Stimulated activated CD4-positive, alpha-beta T cell treated with anti-CD3 and anti-CD28 coated beads, Interleukin-4, amount 100 ng/mL, for 24 hours (primary cell): Measurements from ENCODE around the gene VAV2.

Experiments
- DNase-seq: peaks from one replicate; pipeline ENCODE4 v3.0.0-alpha.2; 2020

The VAV2 gene

DNA sequence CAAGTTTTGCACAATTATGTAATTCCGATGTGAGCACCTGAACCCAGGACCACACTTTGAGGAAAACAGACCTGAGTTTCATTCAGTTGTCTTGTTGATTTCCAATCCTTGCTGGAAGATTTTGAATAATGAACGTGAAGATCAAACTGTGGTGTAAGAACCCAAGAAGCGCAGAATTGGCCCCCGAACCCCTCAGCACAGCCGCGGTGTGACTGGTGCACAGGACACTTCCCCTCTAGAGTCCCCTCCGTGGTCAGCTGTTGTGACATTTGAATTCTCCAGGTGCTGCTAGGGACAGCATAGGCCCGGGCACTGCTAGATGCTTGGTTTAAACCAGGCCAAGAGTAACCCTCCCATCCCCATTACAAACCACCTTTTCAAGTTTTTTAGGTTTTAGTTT, 34.9 kb upstream of the VAV2 start:
- no peak for DNase-seq

DNA sequence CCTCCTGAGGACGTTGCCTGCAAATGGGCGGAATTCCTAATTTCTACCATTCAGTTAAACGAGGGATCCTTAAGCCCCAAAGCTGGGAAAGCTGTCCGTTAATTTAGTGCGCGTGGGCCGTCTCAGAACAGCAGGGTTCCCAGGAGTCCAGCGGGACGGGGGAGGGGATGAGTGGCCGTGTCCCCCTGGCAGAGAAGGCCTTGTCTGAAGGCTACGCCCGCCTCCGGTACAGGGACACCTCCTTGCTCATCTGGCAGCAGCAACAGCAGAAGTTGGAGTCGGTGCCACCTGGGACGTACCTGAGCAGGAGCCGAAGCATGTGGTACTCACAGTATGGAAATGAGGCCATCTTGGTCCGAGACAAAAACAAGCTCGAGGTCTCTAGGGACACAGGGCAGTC, 34.5 kb upstream of the VAV2 start:
- no peak for DNase-seq

DNA sequence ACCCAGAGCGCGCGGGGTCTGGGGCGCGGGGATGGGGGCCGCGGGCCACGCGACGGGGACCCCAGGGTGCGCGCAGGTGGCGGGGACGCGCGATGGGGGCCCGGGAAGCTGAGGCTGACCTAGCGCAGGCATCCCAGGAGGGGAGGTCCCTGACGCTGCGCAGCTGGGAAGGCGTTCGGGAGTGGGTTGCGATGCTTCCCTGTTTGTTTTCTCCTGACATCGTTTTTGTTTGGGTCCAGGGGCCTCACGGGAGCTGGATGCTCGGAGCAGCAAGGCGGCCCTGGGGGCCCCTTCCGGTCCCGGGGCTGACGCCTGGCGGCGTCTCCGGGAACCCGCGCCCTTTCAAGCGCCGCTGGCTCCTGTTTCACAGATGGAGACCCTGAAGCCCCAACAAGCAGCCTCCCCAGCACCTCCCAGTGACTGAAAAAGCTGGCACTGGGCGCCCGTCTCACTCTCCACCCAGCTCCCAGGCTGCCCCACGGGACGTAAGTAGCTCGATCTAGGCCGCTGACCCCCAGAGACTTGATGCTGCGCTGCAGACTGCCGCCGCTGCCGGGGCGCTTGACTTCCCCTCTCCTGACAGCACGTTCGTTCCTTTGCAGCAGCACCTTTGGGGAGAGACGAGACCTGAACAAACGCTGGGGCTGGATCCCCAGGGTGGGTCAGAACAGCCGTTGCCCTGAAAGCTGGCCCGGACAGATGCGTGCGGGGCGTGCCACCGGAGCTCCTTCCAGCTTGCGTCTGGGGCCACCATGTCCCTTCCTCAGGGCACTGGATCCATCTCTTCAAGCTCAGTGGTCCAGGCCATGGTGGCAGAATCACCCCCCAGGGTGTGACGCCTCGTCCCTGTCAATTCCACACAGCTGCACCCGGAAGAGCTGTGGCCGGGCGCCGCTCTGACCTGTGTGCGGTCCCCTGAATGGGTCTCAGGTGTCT, 33.8 kb upstream of the VAV2 start:
- peak; percentile 46 for DNase-seq

DNA sequence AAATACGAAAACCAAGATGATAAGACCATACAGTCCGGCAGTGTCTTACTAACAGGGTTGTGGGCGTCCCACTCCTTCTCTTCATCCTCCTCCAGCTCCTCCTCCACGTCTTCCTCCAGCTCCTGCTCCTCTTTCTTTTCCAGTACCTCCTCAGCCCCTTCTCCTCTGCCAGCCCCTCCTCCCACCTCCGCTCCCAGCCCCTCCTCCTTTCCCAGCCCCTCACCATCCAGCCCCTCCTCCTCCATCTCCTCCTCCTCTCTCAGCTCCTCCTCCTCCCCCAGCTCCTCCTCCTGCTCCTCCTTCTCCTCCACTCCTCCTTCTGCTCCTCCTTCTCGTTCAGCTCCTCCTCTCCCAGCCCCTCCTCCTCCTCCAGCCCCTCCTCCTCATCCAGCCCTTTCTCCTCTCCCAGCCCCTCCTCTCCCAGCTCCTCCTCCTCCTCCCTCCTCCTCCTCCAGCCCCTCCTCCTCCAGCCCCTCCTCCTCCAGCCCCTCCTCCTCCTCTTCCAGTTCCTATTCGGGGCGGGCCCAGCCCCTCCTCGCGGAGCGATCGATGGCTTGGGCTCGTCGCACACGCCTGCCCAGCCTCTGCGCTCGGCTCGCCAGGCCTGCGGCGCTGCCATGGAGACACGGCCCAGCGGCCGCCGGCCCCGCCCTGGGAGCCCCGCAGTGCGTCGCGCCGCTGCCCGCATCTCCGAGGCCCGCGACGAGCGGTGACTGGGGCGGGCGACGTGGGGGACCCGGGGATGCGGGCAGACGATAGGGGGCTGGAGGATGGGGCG, 32.9 kb upstream of the VAV2 start, which contains the start of gene BRD3OS:
BRD3OS (plus strand) TSS at position 654 of the 778 bp plus-strand sequence. CDS start 1,267 bp downstream, outside the sequence.
- peak; percentile 92 for DNase-seq

DNA sequence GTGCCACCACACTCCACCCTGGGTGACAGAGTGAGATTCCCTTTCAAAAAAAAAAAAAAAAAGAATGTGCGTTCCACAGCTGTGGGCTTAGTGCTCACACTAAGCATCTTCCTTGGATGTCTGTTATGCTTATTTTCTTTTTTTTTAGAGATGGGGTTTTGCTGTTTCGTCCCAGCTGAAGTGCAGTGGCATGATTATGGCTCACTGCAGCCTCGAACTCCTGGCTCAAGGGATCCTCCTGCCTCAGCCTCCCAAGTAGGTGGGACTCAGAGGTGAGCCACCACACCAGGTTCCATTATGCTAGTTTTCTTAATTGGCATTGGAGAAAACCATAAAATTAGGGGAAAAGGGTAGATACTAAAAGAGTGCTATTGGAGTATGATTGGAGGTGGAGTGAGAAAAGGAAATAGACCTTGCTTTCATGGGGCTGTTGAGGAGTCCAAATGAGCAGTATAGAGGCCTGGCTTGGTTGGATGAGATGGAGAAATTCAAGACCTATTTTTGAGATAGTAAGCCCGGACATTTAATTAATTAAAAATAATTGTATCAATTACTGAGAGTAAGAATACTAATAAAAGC, 32.2 kb upstream of the VAV2 start:
- no peak for DNase-seq

DNA sequence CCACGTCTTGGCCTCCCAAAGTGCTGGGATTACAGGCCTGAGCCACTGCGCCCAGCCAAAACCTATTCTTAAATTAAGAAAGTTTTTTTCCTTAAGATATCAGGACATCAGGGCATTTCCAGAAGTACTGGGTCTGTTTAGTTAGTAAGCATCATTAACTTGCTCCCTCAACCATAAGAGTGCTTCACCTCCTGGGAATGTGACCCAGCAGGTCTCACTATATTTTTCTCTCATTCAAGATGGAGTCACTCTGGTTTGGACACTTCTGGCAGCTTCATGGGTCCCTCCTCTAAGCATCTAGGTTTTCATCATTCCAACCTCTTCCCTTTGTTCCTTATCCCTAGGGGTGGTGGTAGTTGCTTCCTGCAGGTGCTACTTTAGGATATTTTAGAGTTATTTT, 22.8 kb upstream of the VAV2 start:
- DNase-seq, result no peak

DNA sequence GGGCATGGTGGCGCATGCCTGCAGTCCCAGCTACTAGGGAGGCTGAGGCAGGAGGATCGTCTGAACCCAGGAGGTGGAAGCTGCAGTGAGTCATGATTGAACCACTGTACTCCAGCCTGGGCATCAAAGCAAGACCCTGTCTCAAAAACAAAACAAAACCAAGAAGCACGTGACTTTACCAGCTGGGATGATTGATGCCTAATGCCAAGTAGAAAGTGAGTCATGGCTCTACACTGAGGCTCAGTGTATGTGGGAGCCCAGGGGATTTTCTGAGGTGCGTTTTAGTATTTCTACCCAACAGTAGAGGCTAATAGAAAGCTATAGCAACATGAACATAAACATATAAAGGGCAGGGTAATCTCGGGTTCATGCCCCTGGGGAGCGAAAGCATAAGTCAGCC, 19.3 kb upstream of the VAV2 start:
- no peak for DNase-seq

DNA sequence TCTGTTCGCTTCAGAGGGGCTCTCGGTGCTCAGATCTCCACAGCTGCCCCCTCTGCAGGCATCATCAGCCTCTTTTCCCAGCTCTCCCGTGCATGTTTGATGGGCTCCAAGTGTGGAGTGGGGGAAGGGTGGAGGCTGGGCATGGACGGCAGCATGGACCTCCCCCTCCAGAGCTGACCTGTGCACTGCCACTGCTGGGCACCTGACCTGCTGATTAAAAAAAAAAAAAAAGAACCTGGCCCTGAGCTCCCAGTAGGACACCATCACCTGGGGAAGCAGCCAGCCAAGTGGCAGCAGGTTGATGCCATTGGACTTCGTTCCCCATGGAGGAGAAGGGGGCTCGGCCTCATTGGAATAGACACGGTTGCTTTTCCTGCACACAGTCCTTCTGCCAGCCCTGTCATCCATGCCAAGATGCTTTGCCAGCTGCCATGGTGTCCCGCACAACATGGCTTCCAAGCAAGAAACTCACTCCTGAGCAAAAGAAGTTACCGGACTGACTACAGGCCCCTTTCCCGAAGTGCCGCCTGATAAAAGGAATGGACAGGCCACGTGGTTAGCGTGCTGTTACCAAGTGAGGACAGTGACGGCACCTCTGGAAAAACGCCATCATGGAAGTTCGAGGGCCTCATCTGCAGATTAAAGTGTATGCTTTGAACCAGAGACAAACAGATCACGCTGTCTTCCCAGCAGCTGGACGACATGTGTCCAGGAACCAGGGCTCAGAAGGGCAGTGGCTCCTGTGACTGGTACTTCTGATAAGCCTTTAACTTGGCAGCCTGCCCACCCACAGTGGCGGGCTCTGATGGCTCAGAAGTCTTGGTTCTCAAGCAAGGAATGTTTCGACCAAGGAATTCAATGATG, 18.4 kb upstream of the VAV2 start:
- no peak for DNase-seq

DNA sequence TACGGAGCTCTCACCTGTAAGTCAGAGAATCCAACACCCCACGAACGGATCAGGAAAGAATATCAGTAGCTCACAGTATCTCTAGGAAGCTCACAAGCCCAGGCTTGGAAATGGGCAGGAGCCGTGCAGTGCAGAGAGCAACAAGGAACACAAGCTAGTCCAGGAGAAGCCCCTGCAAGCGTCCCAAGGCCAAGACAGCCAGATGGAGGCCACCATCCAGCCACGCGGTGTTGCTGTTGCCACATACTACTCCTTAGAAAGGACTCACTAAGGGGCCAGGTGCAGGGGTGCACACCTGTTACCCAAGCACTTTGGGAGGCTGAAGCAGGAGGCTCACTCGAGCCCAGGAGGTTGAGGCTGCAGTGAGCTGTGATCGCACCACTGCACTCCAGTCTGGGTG, 15.4 kb upstream of the VAV2 start:
- no peak for DNase-seq

DNA sequence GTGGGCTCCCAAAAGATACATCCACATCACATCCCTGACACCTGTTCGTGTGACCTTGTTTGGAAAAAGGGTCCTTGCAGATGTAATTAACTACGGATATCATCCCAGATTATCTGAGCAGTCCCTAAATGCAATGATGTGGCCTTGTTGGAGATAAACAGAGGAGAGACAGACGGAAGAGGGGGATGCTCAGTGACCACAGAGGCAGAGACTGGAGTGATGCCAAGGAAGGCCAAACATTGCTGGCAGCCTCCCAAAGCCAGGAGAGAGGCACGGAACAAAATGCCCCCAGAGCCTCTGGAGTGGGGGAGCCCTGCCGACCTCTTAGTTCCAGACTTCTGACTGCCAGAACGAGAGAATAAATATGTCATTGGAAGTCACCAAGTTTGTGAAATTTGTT, 15.0 kb upstream of the VAV2 start:
- no peak for DNase-seq

DNA sequence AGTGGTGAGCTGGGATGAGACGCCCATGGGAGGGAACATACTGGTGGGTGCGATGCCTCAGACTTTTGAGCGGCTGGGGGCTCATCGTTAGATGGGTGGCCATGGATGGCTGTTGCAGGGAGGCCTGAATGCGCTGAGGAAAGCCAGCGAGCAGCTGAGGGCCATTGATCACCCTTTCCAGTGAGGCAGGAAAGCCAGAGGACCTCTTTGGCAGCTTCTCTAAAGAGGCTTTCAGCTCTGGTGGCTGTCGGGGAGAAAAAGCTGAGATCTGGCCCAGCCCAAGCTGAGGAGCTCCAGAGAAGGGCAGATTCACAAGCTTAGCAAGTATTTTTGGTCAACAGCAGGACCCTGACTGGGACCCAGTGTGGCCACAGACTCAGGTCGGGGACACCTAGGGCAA, 13.3 kb upstream of the VAV2 start:
- no peak for DNase-seq

DNA sequence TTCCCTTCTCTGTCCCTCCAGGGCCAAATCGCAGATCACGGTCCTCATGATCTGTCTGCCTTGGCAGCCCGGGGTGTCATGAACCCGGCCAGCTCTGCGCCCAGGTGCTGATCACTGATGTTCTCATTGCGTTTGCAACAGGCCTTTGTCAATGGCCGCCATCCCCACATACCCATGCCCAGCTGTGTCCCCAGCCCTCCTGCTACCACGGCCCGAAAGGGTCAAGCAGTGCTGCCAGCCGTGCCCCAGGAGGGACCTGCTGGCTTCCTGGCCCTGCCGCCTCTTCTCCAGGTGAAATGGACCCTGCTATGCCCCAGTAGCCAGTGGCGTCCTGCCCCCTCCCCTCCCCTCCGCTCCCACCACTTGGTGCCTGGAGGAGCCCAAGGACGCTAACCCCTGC, 12.8 kb upstream of the VAV2 start:
- no peak for DNase-seq

DNA sequence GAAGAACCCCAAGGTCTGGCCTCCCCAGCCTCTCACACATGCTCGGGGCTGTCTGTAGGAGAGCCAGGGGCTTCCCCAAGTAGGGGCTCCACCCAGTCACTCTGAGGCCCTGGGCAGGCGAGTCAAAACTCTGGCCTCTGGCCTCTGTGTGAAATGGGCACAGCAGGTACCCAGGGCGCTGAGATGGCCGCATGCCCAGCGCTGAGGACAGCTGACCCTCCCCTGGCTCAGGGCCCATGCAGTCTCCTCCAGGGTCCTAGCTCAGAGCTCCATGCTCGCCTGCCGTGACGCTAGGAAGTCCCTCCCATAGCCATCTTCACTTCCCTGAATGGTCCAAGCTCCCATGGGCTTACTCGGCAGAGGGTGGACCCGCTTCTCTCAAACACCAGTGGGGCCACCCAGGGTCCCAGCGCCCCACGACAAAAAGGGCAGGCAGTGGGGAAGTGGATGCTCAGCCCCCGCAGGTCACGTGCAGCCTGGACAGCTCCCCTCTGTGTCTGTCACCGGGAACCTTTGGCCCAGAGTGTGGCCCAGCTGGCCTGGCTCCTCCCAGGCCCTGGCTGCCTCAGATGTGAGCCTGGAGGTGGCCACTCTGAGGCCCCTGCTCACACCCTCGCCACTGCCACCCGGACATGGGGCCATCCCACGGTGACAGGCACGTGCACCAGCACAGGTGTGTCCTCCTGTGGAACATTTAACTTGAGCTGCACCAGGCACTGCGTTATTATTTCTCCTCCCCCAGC, 12.2 kb upstream of the VAV2 start:
- DNase-seq, result no peak

DNA sequence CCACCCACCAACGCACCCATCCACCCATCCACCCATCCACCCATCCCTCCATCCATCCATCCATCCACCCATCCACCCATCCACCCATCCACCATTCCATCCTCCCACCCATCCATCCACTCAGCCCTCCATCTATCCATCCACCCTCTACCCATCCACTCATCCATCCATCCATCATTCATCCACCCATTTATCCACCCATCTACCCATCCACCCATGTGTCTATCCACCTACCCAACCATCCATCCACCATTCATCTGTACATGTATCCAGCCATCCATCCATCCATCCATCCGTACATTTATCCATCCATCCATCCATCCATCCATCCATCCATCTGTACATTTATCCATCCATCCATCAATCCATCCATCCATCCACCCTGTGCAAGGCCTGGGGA, 11.1 kb upstream of the VAV2 start:
- no peak for DNase-seq

DNA sequence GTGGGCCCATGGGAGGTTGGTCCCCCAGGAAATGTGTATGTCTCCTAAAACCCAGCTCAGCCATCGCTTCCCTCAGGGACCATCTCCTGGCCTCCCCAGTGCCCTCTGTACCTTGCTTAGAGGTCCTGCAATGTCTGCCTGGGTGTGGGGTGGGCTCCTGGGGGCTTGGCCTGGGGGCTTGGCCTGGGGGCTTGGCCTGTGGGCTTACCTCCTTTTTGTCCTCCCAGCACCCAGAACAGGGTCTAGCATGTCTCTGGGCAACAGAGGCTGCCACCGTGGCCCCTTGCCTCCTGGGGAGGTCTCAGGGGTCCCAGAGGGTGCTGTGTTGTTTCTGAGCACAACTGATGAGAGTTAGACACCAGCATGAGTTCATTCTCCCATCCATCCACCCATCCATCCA, 10.7 kb upstream of the VAV2 start:
- no peak for DNase-seq

DNA sequence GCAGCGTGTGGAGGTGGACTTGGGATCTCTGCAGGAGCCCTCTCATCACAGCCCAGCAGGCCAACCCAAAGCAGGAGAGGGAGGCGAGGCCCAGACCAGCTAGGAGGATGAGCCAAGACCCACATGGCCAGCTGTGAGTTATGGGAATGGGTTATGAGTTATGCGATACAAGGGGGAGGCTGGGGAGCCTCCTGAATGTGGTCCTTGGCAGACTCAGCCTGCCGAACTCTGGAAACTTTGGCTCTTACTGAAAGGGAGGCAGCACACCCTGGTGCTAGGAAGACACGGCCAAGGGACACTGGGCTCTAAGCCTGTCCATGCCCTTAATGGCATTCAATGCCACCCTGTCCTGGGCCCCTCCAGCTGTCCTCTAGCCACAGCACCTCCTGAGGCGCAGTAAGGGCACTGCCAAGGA, 7.7 kb upstream of the VAV2 start:
- no peak for DNase-seq

DNA sequence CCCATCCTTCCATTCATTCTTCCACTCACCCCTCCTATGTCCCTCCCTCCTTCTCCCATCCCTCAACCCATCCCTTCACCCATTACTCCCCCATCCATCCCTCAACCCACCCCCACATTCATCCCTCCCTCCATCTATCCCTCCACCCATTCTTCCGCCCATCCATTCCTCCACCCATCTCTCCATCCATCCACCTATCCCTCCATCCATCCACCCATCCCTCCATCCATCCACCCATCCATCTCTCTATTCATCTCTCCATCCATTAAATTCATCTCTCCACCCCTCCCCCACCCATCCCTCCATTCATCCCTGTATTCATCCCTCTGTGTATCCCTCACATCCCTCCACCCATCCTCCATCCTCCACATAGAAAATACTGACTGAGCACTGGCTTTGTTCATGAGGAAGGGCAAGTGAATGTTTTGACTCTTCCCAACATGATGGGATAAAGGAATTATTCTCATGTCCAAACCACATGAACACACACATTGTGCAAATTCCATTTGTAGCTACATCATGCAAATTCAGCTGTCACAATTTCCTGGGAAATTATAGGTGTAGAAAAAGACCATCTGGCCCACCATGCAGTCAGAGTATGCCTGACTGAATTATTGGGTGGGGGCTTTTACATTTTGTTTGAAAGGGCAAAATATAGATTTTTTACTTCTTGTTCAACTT, 6.9 kb upstream of the VAV2 start:
- no peak for DNase-seq

DNA sequence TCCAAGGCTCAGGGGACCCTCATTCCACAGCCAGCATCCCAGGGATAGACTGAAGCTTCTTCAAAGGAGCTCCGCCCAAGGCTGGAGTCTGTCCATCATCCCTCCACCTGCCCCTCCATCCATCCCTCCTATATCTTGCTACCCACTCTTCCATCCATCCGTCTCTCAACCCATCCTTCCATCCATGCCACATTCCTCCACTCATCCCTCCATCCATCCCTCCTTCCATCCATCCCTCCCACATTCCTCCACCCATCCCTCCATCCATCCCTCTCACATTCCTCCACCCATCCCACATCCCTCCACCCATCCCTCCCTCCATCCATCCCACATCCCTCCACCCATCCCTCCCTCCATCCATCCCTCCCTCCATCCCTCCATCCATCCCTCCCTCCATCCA, 5.5 kb upstream of the VAV2 start:
- DNase-seq, result no peak

DNA sequence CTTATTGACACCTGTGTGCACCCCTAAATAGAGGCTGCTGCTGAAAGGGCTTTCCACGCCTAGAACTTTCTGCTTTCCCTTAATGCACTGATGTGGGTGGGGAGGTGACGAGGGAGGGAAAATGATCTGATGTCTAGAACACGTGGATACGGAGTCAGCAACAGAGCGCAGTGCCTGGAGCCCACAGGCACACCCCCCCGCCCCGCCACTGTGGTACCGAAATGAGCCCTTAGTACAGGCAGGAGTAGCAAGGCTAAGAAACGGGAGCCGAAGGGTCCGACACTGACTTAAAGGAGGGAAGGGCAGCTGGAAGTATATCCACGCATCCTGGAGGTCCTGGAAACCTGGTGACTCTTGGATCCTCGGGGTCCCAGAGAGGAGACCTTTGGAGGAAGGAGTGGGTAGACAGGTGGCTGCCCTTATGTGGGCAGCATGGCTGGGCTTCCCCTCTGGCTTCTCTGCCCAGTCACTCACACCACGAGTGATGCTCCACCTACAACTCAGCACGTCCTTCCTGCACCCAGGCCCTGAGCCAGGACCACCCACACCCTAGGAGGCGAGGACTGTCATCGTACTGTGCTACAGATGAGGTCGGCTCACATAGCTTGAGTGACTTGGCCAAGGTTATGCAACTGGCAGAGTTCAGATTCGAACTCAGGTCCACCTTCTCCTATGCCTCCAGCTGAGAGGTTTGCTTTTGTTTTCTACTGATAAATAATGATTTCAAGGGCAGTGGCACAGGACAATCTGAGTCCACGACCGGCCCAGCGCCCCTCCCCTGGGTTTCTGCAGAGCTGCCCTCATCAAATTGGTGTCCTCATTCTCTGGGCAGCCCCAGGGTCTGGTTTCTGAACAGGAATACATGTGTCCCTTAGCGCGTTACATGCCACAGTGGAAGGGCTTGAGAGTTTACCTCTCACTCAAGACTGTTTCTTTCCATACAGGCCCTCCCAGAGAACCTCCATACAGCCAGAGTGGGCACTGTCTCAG, 4.7 kb upstream of the VAV2 start:
- no peak for DNase-seq
